ENCODE measurements around the gene CCDC12. TPM values are rescaled to one million over a fixed set of nuclear protein-coding genes. Genes with fewer than 3 reads are reported as not detected.

Gene CCDC12
- 24.6 and 26.6 TPM in 2 replicates for total RNA-seq

GRCh38 chr3:46976326-46977190 lies at the start of gene CCDC12:
CCDC12 (minus strand) TSS chr3:46976745; CDS start chr3:46976732, 13 bp downstream.

GRCh38 chr3:46978985-46979944 lies 2.7 kb upstream of the CCDC12 start, which contains the start of gene NBEAL2:
NBEAL2 (plus strand) TSS chr3:46979666; CDS start chr3:46979862, 196 bp downstream.

GRCh38 chr3:46877406-46878125 lies 99.0 kb downstream of the CCDC12 start, which contains the start of gene PTH1R:
PTH1R (plus strand) TSS chr3:46877721; CDS start chr3:46883560, 5,839 bp downstream.

Other genes with a start within 250 kb of the CCDC12 start
- 14.3 TPM in 1 of 2 replicates, not detected in the other for gene MYL3, start 113.3 kb downstream of the CCDC12 start, total RNA-seq
- gene PTH1R, start 99.0 kb downstream of the CCDC12 start, total RNA-seq = 1.4 and 27.5 TPM in 2 replicates
- 5.1 and 7.1 TPM in 2 replicates for gene NBEAL2, start 2.9 kb upstream of the CCDC12 start, total RNA-seq
- 15.4 and 29.1 TPM in 2 replicates for gene SETD2, start 187.4 kb upstream of the CCDC12 start, total RNA-seq

Data from epithelial cell of alveolus of lung (primary cell).